ENCODE results near the gene ZNF639. TPM values are rescaled to one million over a fixed set of nuclear protein-coding genes. Genes with fewer than 3 reads are reported as not detected.

The ZNF639 gene
- total and polyA plus RNA-seq, 2 experiments from 2014 or later: 33.6 to 62.8 TPM

DNA sequence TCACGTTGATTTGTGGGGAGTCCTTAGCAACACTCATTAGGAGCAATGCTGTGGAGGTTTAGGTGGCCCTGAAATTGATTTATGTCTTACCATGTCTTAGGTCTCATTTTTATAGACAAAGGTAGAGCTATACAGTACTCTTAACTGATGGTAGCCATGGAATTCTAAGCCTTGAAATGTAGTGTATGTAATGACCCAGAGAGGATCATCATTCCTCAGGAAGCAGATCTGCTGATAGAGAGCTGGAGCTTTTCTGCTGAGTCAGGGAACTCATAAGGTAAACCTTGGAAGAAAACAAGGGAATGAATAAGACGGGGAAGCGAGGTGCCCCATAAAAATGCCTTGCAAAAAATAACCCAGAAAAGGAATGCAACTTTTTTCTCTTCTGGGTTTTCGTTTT is 34.0 kb upstream of the ZNF639 start:
- H3K9me3 Mint-ChIP-seq: peaks cover 7% of the 10 kb centered on the region; the same call in 2 of the 3 replicates
- H3K36me3 Mint-ChIP-seq (ENCODE audit: low read depth): peaks cover 5% of the 10 kb centered on the region; the same call in 1 of the 3 replicates
- no peak overlapping the region for H3K4me3 Mint-ChIP-seq
- Histone ChIP-seq H3K4me2 (no peak overlapping the region), H4K20me1 (replicated peaks; ENCODE audit: insufficient read depth) (no peaks in the 10 kb centered on the region), H3K4me1 (ENCODE audit: insufficient read depth) (no peaks in the 10 kb centered on the region), H3K36me3 (ENCODE audit: insufficient read depth) (no peaks in the 10 kb centered on the region), H3K27ac (ENCODE audit: low read depth) (no peak overlapping the region), H3K4me3 (no peak overlapping the region), H2AFZ (peak overlapping the region; percentile 53), H3F3A (replicated peaks; ENCODE audit: low read depth) (no peaks in the 10 kb centered on the region), H3K79me2 (replicated peaks; ENCODE audit: insufficient read depth) (no peaks in the 10 kb centered on the region), H3K9me2 (ENCODE audit: insufficient read depth) (no peaks in the 10 kb centered on the region), H3K27me3 (ENCODE audit: insufficient read depth) (no peaks in the 10 kb centered on the region)
- DNase-seq (ENCODE audit: low spot score) (no peak), ATAC-seq (no peak)
- peaks cover 2% of the 10 kb centered on the region for H3K27me3 Mint-ChIP-seq (ENCODE audit: insufficient read depth, low read depth, poor library complexity)
- peaks cover 5% of the 10 kb centered on the region; the same call in 2 of the 3 replicates for H3K4me1 Mint-ChIP-seq
- TF ChIP-seq CREB1 (CRISPR knock-in tag; IDR thresholded peaks at IDR 0.05; ENCODE audit: low read depth) (no peak), EZH2 (IDR thresholded peaks at IDR 0.05; ENCODE audit: low read depth, unreplicated experiment) (no peak), ZNF331 (CRISPR knock-in tag; IDR thresholded peaks at IDR 0.05; ENCODE audit: low read depth) (no peak), EZH2phosphoT487 (IDR thresholded peaks at IDR 0.05; ENCODE audit: unreplicated experiment) (no peak)
- TF ChIP-seq, protein P1, sequence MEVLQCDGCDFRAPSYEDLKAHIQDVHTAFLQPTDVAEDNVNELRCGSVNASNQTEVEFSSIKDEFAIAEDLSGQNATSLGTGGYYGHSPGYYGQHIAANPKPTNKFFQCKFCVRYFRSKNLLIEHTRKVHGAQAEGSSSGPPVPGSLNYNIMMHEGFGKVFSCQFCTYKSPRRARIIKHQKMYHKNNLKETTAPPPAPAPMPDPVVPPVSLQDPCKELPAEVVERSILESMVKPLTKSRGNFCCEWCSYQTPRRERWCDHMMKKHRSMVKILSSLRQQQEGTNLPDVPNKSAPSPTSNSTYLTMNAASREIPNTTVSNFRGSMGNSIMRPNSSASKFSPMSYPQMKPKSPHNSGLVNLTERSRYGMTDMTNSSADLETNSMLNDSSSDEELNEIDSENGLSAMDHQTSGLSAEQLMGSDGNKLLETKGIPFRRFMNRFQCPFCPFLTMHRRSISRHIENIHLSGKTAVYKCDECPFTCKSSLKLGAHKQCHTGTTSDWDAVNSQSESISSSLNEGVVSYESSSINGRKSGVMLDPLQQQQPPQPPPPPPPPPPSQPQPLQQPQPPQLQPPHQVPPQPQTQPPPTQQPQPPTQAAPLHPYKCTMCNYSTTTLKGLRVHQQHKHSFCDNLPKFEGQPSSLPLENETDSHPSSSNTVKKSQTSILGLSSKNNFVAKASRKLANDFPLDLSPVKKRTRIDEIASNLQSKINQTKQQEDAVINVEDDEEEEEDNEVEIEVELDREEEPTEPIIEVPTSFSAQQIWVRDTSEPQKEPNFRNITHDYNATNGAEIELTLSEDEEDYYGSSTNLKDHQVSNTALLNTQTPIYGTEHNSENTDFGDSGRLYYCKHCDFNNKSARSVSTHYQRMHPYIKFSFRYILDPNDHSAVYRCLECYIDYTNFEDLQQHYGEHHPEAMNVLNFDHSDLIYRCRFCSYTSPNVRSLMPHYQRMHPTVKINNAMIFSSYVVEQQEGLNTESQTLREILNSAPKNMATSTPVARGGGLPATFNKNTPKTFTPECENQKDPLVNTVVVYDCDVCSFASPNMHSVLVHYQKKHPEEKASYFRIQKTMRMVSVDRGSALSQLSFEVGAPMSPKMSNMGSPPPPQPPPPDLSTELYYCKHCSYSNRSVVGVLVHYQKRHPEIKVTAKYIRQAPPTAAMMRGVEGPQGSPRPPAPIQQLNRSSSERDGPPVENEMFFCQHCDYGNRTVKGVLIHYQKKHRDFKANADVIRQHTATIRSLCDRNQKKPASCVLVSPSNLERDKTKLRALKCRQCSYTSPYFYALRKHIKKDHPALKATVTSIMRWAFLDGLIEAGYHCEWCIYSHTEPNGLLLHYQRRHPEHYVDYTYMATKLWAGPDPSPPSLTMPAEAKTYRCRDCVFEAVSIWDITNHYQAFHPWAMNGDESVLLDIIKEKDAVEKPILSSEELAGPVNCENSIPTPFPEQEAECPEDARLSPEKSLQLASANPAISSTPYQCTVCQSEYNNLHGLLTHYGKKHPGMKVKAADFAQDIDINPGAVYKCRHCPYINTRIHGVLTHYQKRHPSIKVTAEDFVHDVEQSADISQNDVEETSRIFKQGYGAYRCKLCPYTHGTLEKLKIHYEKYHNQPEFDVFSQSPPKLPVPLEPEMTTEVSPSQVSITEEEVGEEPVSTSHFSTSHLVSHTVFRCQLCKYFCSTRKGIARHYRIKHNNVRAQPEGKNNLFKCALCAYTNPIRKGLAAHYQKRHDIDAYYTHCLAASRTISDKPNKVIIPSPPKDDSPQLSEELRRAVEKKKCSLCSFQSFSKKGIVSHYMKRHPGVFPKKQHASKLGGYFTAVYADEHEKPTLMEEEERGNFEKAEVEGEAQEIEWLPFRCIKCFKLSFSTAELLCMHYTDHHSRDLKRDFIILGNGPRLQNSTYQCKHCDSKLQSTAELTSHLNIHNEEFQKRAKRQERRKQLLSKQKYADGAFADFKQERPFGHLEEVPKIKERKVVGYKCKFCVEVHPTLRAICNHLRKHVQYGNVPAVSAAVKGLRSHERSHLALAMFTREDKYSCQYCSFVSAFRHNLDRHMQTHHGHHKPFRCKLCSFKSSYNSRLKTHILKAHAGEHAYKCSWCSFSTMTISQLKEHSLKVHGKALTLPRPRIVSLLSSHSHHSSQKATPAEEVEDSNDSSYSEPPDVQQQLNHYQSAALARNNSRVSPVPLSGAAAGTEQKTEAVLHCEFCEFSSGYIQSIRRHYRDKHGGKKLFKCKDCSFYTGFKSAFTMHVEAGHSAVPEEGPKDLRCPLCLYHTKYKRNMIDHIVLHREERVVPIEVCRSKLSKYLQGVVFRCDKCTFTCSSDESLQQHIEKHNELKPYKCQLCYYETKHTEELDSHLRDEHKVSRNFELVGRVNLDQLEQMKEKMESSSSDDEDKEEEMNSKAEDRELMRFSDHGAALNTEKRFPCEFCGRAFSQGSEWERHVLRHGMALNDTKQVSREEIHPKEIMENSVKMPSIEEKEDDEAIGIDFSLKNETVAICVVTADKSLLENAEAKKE (CRISPR knock-in tag; IDR thresholded peaks at IDR 0.05): no peak
- TF ChIP-seq, protein P2, sequence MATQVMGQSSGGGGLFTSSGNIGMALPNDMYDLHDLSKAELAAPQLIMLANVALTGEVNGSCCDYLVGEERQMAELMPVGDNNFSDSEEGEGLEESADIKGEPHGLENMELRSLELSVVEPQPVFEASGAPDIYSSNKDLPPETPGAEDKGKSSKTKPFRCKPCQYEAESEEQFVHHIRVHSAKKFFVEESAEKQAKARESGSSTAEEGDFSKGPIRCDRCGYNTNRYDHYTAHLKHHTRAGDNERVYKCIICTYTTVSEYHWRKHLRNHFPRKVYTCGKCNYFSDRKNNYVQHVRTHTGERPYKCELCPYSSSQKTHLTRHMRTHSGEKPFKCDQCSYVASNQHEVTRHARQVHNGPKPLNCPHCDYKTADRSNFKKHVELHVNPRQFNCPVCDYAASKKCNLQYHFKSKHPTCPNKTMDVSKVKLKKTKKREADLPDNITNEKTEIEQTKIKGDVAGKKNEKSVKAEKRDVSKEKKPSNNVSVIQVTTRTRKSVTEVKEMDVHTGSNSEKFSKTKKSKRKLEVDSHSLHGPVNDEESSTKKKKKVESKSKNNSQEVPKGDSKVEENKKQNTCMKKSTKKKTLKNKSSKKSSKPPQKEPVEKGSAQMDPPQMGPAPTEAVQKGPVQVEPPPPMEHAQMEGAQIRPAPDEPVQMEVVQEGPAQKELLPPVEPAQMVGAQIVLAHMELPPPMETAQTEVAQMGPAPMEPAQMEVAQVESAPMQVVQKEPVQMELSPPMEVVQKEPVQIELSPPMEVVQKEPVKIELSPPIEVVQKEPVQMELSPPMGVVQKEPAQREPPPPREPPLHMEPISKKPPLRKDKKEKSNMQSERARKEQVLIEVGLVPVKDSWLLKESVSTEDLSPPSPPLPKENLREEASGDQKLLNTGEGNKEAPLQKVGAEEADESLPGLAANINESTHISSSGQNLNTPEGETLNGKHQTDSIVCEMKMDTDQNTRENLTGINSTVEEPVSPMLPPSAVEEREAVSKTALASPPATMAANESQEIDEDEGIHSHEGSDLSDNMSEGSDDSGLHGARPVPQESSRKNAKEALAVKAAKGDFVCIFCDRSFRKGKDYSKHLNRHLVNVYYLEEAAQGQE (IDR thresholded peaks at IDR 0.05; ENCODE audit: unreplicated experiment): no peak
- H3K27ac Mint-ChIP-seq: no peak overlapping the region

Measured in GM23338 (cell line).